ENCODE data around the gene MSL1. TPM values are rescaled to one million over a fixed set of nuclear protein-coding genes. Genes with fewer than 3 reads are reported as not detected.

The MSL1 gene
- polyA plus RNA-seq, 1 donor = 95.5 TPM

DNA sequence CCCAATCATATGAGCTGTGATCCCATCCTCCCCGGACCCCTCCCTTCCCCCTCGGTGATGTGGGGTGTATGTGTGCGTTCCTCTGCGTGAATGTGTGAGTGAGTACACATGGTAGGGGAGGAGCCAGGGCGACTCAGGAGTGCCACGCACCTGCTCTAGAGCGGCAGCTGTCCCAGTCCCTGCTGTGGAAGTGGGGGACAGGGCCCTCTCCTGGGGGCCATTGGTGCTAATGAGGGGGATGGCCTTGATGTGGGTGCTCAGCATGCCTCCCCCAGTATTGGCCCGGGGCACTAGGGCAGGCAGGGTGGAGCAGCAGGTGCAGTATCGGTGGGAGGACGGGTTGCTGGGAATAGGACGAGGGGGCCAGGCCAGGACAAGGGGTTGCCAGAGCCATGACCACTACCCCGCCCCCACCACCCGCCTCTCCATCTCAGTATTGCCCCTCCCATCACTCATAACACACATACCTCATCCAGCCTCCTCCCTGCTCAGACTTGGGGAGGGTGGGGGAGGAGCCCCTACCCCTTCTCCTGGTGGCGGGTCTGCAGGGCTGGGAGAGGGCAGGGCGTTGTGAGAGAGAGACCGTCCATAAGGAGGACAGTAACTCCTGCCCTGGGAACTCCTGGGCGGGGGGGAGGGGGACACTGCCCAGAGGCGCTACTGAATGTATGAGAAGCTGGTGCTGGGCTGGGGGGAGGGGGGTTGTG is 29.9 kb upstream of the MSL1 start:
- no peak for DNase-seq

DNA sequence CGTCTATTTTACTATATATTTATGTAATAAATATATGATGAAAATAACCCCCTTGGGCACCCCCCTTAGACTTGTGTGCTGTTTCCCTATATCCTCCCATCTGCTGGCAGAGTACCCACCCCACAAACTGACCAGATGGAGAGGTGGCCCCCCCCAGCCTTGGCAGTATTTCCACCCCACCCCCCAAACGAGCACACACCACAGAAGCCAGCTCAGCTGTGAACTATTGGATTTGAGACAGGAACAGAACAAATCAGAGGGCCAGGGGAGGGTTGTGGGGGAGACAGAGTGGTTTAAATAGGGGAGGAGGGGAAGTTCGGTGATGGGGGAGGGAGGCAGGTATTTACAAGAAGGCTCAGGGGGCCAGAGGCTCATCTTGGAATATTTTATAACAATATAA is 29.2 kb upstream of the MSL1 start:
- DNase-seq = no peak

DNA sequence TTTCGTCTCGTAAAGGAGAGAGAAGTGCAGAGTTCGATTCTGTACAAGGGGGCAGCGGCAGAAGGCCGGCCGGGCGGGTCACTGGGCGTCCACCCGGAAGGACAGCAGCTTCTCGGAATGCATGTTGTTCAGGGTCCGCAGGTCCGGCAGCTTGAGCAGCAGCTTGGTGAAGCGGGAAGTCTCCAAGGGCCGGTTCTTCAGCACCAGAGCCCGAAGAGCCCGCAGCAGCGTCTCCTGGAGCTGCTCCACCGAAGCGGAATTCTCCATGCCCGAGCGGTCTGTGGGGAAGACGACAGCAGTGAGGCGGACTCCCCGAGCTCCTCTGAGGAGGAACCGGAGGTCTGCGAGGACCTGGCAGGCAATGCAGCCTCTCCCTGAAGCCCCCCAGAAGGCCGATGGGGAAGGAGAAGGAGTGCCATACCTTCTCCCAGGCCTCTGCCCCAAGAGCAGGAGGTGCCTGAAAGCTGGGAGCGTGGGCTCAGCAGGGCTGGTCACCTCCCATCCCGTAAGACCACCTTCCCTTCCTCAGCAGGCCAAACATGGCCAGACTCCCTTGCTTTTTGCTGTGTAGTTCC is 28.7 kb upstream of the MSL1 start:
- no peak for DNase-seq

DNA sequence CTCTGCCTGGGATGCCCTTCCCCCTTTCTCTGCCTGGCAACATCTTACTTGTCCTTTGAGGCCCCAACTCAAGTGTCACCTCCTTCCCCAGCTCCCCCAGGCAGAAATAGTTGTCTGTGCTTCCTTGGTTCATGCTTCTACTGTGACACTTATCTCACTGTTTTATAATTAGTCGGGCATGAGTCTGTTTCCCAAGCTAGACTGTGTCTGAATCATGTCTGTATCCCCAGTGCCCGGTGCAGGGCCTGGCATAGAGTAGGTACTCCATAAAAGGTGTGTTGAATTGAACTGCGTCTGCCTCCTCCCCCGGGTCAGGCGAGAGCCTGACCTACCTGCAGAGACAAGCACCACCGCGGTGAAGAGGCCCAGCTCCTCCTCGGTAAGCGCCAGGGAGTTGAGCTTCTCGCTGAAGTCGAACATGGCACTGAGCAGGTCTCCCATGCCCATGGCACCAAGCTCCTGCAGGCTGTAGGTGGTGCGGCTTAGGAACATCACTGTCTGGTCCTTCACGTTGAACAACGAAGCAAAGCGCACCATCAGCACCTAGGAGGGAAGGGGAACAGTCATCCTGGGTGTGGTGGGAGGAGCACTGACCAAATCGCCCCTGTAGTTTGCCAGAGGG is 28.1 kb upstream of the MSL1 start:
- DNase-seq = no peak

DNA sequence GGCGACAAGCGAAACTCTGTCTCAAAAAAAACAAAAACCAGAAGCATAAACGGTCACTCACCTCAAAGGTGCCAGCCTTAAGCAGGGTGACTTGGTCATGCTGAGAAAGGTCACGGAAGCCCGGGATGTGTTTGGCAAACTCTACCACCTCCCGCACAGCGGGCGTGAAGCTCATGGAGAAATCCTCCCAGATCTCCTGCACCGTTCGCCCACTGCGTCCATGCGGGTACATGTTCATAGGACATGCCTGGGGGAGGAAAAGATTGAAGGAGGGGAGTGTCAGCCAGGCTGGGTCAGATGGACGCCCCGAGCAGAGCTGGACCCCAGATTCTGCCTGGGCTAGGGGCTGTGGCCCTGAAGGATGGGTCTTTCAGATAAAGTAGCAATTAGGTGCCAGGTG is 26.9 kb upstream of the MSL1 start:
- no peak for DNase-seq

DNA sequence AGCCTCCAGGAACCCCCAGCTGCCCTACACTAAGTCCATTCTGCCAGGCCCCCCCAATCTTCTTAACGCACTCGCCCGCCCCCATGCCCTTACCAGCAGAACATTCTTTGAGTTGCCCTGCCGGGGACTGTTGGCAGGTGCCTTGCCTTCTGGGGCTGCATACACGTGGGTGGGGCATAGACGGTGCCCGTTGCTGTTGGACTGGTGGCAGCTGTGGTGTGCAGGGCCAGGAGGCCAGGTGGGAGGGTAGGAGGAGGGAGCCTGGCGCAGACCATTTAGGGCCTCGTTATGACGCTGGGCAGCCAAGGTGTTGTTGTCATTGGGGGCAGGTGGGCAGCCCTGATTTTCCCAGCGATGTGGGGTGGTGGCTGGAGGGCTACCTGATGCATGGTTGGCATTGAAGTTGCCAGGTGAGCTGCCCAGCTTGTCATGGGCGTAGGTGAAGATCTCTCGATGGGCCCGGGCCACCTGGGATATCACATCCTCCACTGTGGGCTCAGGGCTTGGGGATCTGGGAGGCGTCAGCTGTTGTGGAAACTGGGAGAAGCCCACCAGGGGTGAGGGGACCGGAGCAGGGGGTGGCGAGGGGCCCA is 26.3 kb upstream of the MSL1 start:
- DNase-seq = no peak

DNA sequence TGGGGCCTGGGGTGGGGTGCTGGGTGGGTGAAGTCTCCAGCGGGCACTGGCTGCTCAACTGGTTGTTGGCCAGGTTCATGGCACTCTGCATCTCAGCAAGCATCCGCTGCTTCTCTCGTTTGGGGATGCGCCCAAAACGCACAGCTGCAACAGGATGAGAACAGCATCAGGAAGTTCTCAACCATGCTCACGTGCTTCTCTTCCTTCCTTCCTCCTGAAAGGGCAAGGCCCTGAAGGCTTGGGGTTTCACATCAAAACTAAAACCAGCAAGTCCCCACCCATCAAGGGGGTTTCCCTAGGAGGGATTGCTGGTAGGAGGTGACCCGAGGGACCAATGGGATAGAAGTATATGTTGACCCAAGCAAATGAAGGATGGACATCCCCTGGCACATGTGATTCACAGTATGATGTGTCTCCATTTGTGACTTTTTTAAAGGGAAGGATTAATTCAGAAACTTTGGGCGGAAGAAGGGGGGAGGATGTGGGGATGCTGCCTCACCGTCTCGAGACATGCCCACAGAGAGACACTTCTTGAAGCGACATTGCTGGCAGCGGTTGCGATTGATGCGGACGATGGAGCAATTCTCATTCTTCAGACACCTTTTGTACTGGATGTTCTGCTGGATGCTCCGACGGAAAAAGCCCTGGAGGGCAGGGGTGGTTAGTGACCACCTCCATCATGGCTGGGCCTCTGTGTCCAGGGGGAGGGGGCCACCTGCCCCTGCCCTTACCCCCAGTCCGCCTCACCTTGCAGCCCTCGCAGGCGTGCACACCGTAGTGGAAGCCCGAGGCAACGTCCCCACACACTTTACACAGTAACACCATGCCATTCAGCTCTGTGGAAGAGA is 25.6 kb upstream of the MSL1 start:
- DNase-seq = no peak

DNA sequence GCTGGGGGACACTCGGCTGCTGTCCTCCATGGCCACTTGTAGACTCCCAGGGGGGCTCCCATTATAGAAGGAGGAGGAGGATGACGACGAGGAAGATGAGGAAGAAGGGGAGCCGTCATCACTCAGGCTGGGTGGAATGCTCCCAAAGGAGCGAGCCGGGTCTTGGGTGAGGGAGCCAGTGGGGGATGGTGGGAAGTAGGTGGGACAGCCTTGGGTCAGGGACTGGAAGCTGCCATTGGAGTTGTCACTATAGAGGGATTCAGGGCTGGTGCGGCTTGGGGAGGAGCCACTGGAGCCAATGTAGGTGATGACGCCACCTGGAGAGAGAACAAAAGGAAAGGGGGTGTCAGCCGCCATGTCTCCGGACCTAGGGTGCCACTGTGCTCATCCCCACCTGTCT is 24.7 kb upstream of the MSL1 start:
- no peak for DNase-seq

DNA sequence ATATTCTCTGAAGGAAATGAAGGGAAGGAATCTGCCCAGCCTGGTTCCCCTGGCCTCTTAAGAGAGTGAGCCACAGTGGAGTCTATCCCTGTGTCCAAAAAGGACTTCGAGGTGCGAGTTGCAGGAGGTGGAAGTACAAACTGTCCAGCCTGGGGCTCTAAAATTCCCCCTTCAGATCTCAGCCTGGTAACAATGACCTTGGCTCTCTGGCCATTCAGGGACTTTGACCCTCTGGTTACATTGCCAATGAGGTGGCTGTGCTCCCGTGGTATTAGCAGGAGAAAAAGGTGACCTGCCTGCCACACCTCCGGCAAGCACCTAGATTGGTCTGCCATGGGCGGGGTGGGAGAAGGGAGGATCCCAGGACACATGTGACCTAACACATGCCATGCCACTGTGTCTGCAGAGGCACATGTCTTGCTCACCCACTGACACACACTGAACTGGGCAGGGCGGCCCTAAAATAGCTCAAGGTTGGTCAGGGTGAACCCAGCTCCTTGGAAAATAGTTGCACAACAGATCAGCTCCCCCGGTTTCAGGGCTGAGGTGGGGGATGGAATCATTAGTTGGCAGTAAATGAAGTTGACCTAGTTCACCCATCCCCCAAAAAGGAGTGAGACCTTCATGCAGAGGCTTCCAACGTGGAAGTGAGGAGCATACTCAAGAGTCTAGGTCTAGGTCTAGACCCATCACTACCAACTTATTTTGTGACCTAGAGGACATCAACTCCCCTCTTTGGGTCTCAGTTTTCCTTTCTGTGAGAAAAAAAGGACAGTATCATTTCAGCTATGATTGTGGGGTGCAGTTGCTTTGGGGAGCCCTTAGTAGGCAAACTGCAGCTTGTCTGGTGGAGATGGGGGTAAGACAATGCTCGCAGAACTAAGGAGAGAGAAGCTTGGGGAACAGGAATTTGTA is 23.6 kb upstream of the MSL1 start:
- no peak for DNase-seq

DNA sequence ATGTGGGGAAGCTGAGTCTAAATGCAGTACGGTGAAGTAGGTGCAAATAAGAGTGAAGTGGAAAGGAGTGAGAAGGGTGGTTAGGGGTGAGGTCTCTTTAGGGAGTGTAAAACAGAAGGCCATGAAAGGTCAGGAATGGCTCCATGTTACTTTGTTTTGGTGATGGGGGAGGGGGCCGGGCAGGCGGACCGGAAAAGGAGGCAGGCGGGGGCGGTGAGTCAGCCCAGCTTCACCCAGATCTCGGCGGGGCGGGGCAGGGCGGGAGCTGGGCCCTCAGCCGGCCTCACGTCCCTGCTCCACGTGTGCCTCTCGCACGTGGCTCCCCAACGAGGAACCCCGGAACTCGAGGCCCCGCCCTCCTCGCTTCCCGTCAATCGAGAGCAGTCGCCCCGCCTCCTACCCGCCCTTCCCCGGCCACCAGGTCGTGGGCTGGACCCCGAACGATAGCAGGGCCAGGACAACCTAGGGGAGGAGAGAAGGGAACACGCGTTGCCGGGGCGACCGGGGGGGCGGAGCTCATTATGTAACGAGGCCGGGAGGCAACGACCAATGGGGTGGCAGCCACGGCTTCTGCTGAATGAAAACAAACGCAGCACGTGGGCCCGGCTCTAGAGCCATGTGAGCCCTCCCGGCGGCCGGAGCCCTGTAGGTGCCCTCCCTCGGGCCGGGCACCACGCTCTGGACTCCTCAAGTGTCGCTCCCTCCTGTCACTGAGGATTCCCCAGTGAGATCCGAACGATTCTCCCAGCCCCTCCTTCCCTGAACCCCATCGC is 22.7 kb upstream of the MSL1 start:
- peak; percentile 93 for DNase-seq

DNA sequence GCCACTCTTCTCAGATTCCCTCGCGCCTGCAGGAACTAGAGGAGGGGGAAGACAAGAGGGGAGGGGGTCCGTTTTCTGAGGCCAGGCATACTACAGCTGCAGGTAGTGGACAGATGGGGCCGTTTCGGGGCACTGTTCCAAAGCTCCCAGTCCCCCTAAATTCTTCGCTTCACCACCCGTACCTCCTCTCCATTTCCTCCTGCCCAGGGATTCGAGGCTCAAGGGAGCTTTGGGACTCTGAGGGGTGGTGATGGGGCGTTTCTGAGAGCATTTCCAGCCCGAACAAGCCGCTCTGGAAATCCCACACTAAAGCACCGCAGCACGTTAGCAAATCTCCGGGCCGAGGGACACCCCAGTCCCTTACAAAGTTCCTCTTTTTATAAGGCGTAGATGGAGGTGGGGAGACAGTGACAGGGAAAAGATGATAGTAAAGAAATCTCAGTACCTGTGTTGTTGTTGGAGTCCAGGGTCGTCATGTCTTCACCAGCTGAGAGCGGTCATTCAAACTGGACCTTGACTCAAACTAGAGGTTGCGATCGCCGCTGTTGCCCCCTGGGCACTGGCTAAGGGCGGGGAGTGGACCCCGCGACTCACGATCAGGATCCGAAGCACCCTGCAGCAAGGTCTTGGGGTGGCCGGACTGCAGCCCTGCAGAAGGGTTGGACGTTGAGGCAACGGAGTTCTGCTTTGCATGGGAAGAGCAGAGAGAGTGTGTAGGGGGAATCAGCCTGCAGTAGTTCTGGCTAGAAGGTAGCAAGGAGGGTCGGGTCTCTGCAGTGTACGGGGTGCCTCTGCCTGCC is 22.0 kb upstream of the MSL1 start:
- DNase-seq = no peak

DNA sequence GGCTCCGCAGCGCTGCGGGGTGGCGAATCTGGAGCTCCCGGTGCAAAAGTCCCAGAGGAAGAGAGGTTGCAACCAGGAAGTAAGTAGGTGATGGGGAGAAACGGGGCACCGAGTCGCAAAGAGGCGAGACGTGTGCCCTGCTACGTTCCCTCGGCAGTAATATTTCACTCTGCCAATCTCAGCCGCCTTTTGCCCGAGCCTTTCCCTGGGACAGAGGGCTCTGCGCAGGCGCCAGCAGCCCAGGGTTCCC is 21.4 kb upstream of the MSL1 start, which contains the start of gene NR1D1:
NR1D1 (minus strand) TSS at position 171 of the 250 bp plus-strand sequence. CDS start 495 bp downstream, outside the sequence.
- DNase-seq = no peak

DNA sequence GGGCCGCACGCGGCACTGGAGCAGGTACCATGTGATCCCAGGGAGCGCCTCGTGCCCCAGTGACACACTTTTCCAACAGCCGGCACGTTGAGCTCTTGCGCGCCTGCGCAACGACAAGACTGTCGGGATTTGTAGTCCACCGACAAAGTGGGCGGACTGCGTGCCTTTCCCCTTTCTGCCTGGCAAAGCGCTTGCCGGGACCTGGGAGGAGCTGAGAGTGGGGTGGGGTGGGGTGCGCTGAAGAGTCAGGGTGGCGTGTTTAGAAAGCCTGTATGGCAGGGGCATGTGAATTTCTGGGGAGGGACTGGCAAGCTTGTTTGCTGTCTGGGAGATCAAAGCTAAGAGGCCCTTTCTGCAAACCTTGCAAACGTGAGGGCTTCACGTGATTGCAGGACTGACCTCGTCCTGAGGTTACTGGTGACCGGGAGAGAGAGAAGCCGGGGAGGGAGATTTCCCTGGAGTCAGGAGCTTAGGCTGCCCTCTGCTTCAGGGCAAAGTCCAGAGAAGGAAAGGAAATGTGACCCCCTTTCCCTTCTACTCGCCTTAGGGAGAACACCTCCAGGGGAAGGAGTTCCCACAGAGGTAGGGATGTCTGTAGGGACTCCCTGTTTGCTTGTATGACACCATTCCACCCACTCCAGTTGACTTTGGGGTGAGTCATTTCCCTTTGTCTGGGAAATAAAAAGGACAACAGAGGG is 21.0 kb upstream of the MSL1 start:
- DNase-seq = peak; percentile 93

DNA sequence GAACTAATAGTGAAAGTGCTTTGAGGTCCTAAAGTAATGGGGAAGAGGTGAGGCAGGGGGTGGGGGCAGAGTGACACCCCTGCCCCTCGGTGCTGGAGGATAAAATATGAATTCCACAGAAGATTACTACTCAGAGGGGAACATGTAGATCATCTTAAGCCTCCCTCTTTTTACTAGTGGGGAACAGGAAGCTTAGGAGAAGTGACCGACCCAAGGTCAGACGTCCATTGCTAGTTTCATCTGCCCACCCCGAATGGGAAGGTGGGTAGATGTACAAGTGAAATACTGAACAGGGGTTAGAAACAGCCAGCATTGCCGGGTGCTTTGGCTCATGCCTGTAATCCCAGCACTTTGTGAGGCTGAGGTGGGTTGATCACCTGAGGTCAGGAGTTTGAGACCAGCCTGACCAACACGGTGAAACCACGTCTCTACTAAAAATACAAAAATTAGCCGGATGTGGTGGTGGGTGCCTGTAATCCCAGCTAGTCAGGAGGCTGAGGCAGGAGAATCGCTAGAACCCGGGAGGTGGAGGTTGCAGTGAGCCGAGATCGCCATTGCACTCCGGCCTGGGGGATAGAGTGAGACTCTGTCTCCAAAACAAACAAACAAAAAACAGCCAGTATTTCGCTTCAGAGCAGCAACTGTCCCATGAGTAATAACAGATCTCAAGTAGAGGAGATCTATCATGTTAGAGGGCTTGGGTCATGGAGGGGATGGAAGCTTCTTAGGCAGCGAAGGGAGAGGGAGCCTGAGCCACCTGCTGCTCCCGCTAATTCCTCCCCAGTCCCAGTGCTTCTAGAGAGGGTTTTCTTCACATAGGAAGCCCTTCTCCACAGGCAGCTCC is 20.2 kb upstream of the MSL1 start:
- DNase-seq = no peak

DNA sequence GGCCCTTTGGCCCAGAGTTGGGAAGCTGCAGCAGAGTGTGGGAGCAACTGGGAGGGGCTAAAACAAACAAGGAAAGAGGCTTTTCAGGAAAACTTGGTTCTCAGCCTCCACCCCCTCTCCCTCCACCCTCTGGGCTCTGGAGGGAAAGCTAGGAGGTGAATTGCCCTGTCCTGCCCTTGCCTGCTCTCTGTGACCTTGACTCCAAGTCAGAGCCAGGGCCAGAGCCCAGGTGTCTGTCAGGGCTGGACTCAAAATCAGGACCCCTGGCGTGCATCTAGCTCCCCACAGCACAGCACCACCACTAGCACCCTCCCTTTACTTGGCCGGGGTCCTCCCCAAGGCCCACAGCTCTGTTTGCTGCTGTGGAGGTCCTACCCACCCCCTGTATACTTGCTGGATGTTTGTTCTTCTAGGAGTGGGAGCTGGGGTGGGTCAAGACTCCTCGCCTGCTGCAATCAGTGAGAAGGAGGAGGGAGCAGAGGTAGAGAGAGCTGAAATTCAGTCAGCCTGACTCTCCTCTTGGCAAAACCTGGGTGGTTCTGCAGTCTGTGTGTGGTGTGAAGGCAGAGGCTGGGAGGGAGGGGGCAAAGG is 18.6 kb upstream of the MSL1 start:
- DNase-seq = no peak

DNA sequence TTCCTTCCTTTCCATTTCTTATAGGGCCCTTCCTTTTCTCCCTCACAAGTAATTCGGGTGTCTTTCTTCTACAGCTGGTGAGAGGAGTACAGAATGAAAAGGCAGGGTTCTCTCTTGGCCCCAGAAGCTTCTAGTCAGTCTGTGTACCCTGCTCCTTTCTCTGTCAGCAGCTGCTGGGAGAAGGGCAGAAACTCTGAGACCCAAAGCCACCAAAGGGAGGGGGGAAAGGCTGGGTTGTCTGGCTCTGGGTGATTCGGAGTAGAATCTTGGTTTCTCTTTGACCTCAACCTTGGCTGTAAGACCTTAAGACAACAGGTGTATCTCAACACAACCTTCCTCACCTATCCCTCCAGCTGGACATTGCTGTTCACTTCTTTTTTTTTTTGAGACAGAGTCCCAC is 18.1 kb upstream of the MSL1 start:
- DNase-seq = no peak

DNA sequence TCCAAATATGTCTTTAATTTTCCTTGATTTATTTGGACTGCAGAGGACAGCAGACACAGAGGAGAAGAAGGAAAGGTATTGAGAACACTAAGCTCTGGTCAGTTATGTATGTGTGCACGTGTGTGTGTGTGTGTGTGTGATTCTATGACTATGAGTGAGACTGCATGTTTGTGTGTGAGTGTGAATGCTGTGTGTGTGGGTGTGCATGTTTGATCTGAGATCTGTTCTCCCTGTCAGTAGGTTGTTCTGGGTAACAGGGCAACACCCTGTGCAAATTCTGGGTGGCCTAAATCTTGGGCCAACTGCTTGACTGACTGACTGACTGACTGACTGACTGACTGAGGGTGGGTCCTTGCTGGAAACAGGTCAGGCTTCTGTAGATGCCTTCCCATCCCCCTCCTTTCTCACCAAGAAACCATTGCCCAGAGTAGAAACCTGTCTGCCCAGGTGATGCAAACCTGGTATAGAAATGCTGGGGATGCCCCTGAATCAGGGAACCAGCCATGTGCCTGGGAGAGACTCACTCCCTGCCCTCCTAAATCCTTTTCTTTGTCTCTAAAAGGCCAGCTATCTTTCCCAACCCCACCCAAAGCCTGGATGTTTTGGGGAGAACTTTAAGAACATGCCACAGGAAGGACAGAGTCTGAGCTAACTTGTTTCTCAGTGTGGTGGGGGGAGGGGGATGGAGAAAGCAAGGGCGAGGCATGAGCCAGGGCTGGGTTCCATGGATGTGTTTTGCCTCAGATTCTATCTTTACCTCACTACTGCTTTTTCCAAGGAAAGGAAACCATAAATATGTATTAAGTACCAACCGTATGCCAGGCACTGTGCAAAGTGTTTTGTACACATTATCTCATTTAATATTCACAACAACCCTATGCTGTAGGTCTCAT is 16.9 kb upstream of the MSL1 start:
- no peak for DNase-seq
